Peyer's patch (tissue), 4 donors: ENCODE measurements around the gene DEFB126. TPM values are rescaled to one million over a fixed set of nuclear protein-coding genes. Genes with fewer than 3 reads are reported as not detected.

Experiments
- total RNA-seq, 4 donors: library from RNA; depleted of rRNA; stranded (reverse); fragments of >200 nt; gene quantifications; one replicate each; pipeline ENCODE4 v1.1.0, GENCODE V29; 2016

Gene DEFB126
- total RNA-seq, 4 donors from 2014 or later = not detected

Other genes with a start within 250 kb of the DEFB126 start
- not detected for gene DEFB125, start 54.9 kb upstream of the DEFB126 start, total RNA-seq
- not detected for gene DEFB127, start 14.9 kb downstream of the DEFB126 start, total RNA-seq
- not detected for gene DEFB128, start 47.1 kb downstream of the DEFB126 start, total RNA-seq
- gene DEFB129, start 84.7 kb downstream of the DEFB126 start, total RNA-seq = not detected
- gene DEFB132, start 115.1 kb downstream of the DEFB126 start, total RNA-seq = not detected
- gene C20orf96, start 148.2 kb downstream of the DEFB126 start, total RNA-seq = 10 to 100 TPM in 2 of 4 donors, 1 to 10 TPM in 2; 6.3 to 41.3 (median 10.5) TPM
- gene ZCCHC3, start 155.0 kb downstream of the DEFB126 start, total RNA-seq = 10 to 100 TPM in 3 of 4 donors, 1 to 10 TPM in 1; 9.6 to 17.3 (median 13.9) TPM
- gene SOX12, start 183.0 kb downstream of the DEFB126 start, total RNA-seq = 1 to 10 TPM; 1.4 to 7.4 (median 2.5) TPM
- 1 to 10 TPM; 2.1 to 5.5 (median 4.6) TPM for gene NRSN2, start 204.5 kb downstream of the DEFB126 start, total RNA-seq
- 10 to 100 TPM in 2 of 4 donors, 1 to 10 TPM in 2; 8.3 to 22.7 (median 12.1) TPM for gene TRIB3, start 238.2 kb downstream of the DEFB126 start, total RNA-seq